CD4-positive, CD25-positive, alpha-beta regulatory T cell (primary cell): ENCODE data around the gene GREB1. TPM values are rescaled to one million over a fixed set of nuclear protein-coding genes. Genes with fewer than 3 reads are reported as not detected.

Experiments
- ATAC-seq, 2 donors: fragments of 150-1000 bp; cut with Tn5 transposase; one replicate each; pipeline ENCODE4 v1.10.0; 2021; ENCODE audit warnings: low read depth in 2 of 2, moderate number of reproducible peaks in 2 of 2, moderate library complexity in 1 of 2
- DNase-seq, 3 donors: peaks; one replicate each; pipeline versions ENCODE4 v3.0.0 to v3.0.0-alpha.2; 2012 to 2022; ENCODE audit warnings: mixed read lengths in 1 of 3
- H3K27ac ChIP-seq: one replicate; pipeline ENCODE4 v1.7.0; 2013; ENCODE audit warnings: mild to moderate bottlenecking, low read length; ENCODE audit not compliant: insufficient read depth, poor library complexity, severe bottlenecking
- H3K27me3 ChIP-seq: one replicate; pipeline ENCODE4 v1.7.0; 2013; ENCODE audit warnings: low read length; ENCODE audit not compliant: control insufficient read depth, insufficient read depth
- H3K36me3 ChIP-seq: one replicate; pipeline ENCODE4 v1.7.0; 2013; ENCODE audit warnings: mild to moderate bottlenecking, low read length, moderate library complexity; ENCODE audit not compliant: control insufficient read depth, insufficient read depth
- H3K4me1 ChIP-seq: 2 replicates; pipeline ENCODE4 v1.7.0; 2013; ENCODE audit warnings: mild to moderate bottlenecking, low read length; ENCODE audit not compliant: insufficient read depth, control insufficient read depth, poor library complexity, severe bottlenecking
- H3K4me3 ChIP-seq: one replicate; pipeline ENCODE4 v1.7.0; 2013; ENCODE audit warnings: low read depth, mild to moderate bottlenecking, low read length, moderate library complexity
- H3K9me3 ChIP-seq, 2 experiments: 1 replicate in 1 of 2; 2 replicates in 1 of 2; pipeline ENCODE4 v1.7.0; 2013; ENCODE audit warnings: low read length in 2 of 2, mild to moderate bottlenecking in 1 of 2, moderate library complexity in 1 of 2; ENCODE audit not compliant: control insufficient read depth in 2 of 2
- H3K27ac Mint-ChIP-seq, 3 donors: one replicate each; pipeline ENCODE4 v1.8.0; 2020 to 2022; ENCODE audit warnings: mild to moderate bottlenecking in 3 of 3, mixed read lengths in 3 of 3, moderate library complexity in 2 of 3
- H3K27me3 Mint-ChIP-seq: one replicate; pipeline ENCODE4 v1.8.0; 2022; ENCODE audit warnings: mild to moderate bottlenecking, mixed read lengths
- H3K36me3 Mint-ChIP-seq: one replicate; pipeline ENCODE4 v1.8.0; 2020; ENCODE audit warnings: mixed read lengths
- H3K4me1 Mint-ChIP-seq, 4 donors: one replicate each; pipeline ENCODE4 v1.8.0; 2020 to 2022; ENCODE audit warnings: mixed read lengths in 4 of 4, mild to moderate bottlenecking in 1 of 4
- H3K4me3 Mint-ChIP-seq, 4 donors: one replicate each; pipeline ENCODE4 v1.8.0; 2020 to 2022; ENCODE audit warnings: mild to moderate bottlenecking in 4 of 4, mixed read lengths in 4 of 4, moderate library complexity in 3 of 4
- H3K9me3 Mint-ChIP-seq, 7 donors: one replicate each; pipeline ENCODE4 v1.8.0; 2020 to 2022; ENCODE audit warnings: mixed read lengths in 7 of 7, mild to moderate bottlenecking in 3 of 7, moderate library complexity in 2 of 7
- polyA plus RNA-seq, 4 donors: library from polyadenylated mRNA; unstranded; fragments of 300-500 nt; fragmentation: Illumina TruSeq; gene quantifications; one replicate each; pipeline ENCODE4 v1.2.3, GENCODE V29; 2021
- total RNA-seq: library from RNA; stranded (reverse); gene quantifications from one replicate; pipeline ENCODE4 v1.2.3, GENCODE V29; 2022

The GREB1 gene
- total and polyA plus RNA-seq, 5 donors from 2014 or later: 0.11 to 0.35 (median 0.15) TPM; not detected in 2

GRCh38 chr2:11534746-11535484 lies 1.1 kb downstream of the GREB1 start:
- Mint-ChIP-seq H3K9me3 (no peaks in the 10 kb centered on the region), H3K27ac (no peak overlapping the region)
- DNase-seq: no peak

GRCh38 chr2:11535899-11536344 lies 2.1 kb downstream of the GREB1 start:
- Histone ChIP-seq H3K36me3 (no peaks in the 10 kb centered on the region), H3K27me3 (peaks cover 3% of the 10 kb centered on the region), H3K4me3 (no peak overlapping the region), H3K4me1 (no peaks in the 10 kb centered on the region), H3K27ac (no peak overlapping the region), H3K9me3 (no peaks in the 10 kb centered on the region)
- Mint-ChIP-seq H3K36me3 (no peaks in the 10 kb centered on the region), H3K4me1 (no peaks in the 10 kb centered on the region), H3K4me3 (no peak overlapping the region), H3K9me3 (no peaks in the 10 kb centered on the region), H3K27ac (no peak overlapping the region), H3K27me3 (peaks cover 29% of the 10 kb centered on the region)
- DNase-seq: no peak
- ATAC-seq: no peak

More at GRCh38 chr2:11534746-11535484, 1.1 kb downstream of the GREB1 start:
- no peak overlapping the region for H3K27ac ChIP-seq
- H3K9me3 ChIP-seq: no peaks in the 10 kb centered on the region
- no peaks in the 10 kb centered on the region for H3K4me1 Mint-ChIP-seq
- no peaks in the 10 kb centered on the region for H3K36me3 Mint-ChIP-seq
- no peak for ATAC-seq
- H3K27me3 ChIP-seq: peaks cover 3% of the 10 kb centered on the region
- no peaks in the 10 kb centered on the region for H3K36me3 ChIP-seq
- H3K4me3 ChIP-seq: no peak overlapping the region
- H3K27me3 Mint-ChIP-seq: peaks cover 22% of the 10 kb centered on the region
- no peak overlapping the region for H3K4me3 Mint-ChIP-seq
- H3K4me1 ChIP-seq: no peaks in the 10 kb centered on the region

GRCh38 chr2:11537951-11538350 lies 4.1 kb downstream of the GREB1 start:
- H3K4me1 Mint-ChIP-seq: no peaks in the 10 kb centered on the region
- no peaks in the 10 kb centered on the region for H3K9me3 ChIP-seq
- ATAC-seq (no peak), DNase-seq (no peak)
- no peaks in the 10 kb centered on the region for H3K9me3 Mint-ChIP-seq
- H3K4me3 Mint-ChIP-seq: no peak overlapping the region
- no peaks in the 10 kb centered on the region for H3K36me3 Mint-ChIP-seq
- no peaks in the 10 kb centered on the region for H3K4me1 ChIP-seq
- H3K27me3 Mint-ChIP-seq: peaks cover 33% of the 10 kb centered on the region
- no peak overlapping the region for H3K27ac ChIP-seq
- H3K27me3 ChIP-seq: peaks cover 3% of the 10 kb centered on the region
- no peak overlapping the region for H3K4me3 ChIP-seq
- no peaks in the 10 kb centered on the region for H3K36me3 ChIP-seq
- H3K27ac Mint-ChIP-seq: no peak overlapping the region

- no peaks in the 10 kb centered on the region for H3K36me3 Mint-ChIP-seq
- Histone ChIP-seq H3K27ac (no peak overlapping the region), H3K9me3 (no peaks in the 10 kb centered on the region), H3K4me1 (no peaks in the 10 kb centered on the region), H3K27me3 (no peaks in the 10 kb centered on the region), H3K36me3 (no peaks in the 10 kb centered on the region), H3K4me3 (no peak overlapping the region)
- H3K27ac Mint-ChIP-seq: peak overlapping the region in 1 of 3 donors; percentile 27
- peaks cover 29% of the 10 kb centered on the region for H3K27me3 Mint-ChIP-seq
- H3K9me3 Mint-ChIP-seq: no peaks in the 10 kb centered on the region
- no peaks in the 10 kb centered on the region for H3K4me1 Mint-ChIP-seq
- no peak for DNase-seq
- H3K4me3 Mint-ChIP-seq: no peak overlapping the region
- ATAC-seq: no peak
These were observed 5.7 kb downstream of the GREB1 start for GRCh38 chr2:11539317-11540147.

GRCh38 chr2:11540148-11540995 lies 6.5 kb downstream of the GREB1 start:
- Histone ChIP-seq H3K4me3 (no peak overlapping the region), H3K36me3 (no peaks in the 10 kb centered on the region), H3K4me1 (no peaks in the 10 kb centered on the region), H3K27ac (no peak overlapping the region), H3K9me3 (no peaks in the 10 kb centered on the region), H3K27me3 (no peaks in the 10 kb centered on the region)
- no peak for DNase-seq
- Mint-ChIP-seq H3K27me3 (peaks cover 29% of the 10 kb centered on the region), H3K4me1 (no peaks in the 10 kb centered on the region), H3K36me3 (no peaks in the 10 kb centered on the region), H3K27ac (no peak overlapping the region), H3K9me3 (no peaks in the 10 kb centered on the region), H3K4me3 (no peak overlapping the region)
- ATAC-seq: no peak

GRCh38 chr2:11540996-11541692 lies 7.3 kb downstream of the GREB1 start:
- Histone ChIP-seq H3K9me3 (no peaks in the 10 kb centered on the region), H3K4me1 (no peaks in the 10 kb centered on the region), H3K4me3 (no peak overlapping the region), H3K27ac (no peak overlapping the region), H3K36me3 (no peaks in the 10 kb centered on the region), H3K27me3 (no peaks in the 10 kb centered on the region)
- ATAC-seq (no peak), DNase-seq (no peak)
- no peak overlapping the region for H3K27ac Mint-ChIP-seq
- H3K36me3 Mint-ChIP-seq: no peaks in the 10 kb centered on the region
- no peaks in the 10 kb centered on the region for H3K4me1 Mint-ChIP-seq
- no peaks in the 10 kb centered on the region for H3K9me3 Mint-ChIP-seq
- H3K27me3 Mint-ChIP-seq: peaks cover 33% of the 10 kb centered on the region
- no peak overlapping the region for H3K4me3 Mint-ChIP-seq

- Histone ChIP-seq H3K27ac (no peak overlapping the region), H3K27me3 (no peaks in the 10 kb centered on the region), H3K4me3 (no peak overlapping the region), H3K4me1 (no peaks in the 10 kb centered on the region), H3K36me3 (no peaks in the 10 kb centered on the region), H3K9me3 (no peaks in the 10 kb centered on the region)
- Mint-ChIP-seq H3K36me3 (no peaks in the 10 kb centered on the region), H3K4me3 (no peak overlapping the region), H3K4me1 (no peaks in the 10 kb centered on the region), H3K27ac (no peak overlapping the region), H3K27me3 (peaks cover 29% of the 10 kb centered on the region), H3K9me3 (no peaks in the 10 kb centered on the region)
- DNase-seq (no peak), ATAC-seq (no peak)
These were observed 7.9 kb downstream of the GREB1 start for GRCh38 chr2:11541693-11542274.
